DOHH2 (cell line): ENCODE results near the gene TNS4.

Source experiments
- H3F3A ChIP-seq: fragments of 200-600 bp; sonication (generic), shearing (Covaris generic); 2 replicates; pipeline ENCODE4 v1.6.0; 2016; ENCODE audit warnings: antibody characterized with exemption, mild to moderate bottlenecking; ENCODE audit not compliant: control insufficient read depth, insufficient read depth
- H3K27ac ChIP-seq: fragments of 200-600 bp; sonication (generic); 2 replicates; pipeline ENCODE4 v1.5.1; 2014; ENCODE audit warnings: low read depth, mild to moderate bottlenecking, low read length, moderate library complexity
- H3K27me3 ChIP-seq: fragments of 200-600 bp; sonication (generic); 2 replicates; pipeline ENCODE4 v1.6.1; 2014; ENCODE audit warnings: mild to moderate bottlenecking, low read length, mixed read lengths; ENCODE audit not compliant: control insufficient read depth
- H3K36me3 ChIP-seq: fragments of 200-600 bp; sonication (generic); 2 replicates; pipeline ENCODE4 v1.6.1; 2014; ENCODE audit warnings: mild to moderate bottlenecking, low read length, moderate library complexity, mixed read lengths; ENCODE audit not compliant: control insufficient read depth
- H3K4me1 ChIP-seq: fragments of 200-600 bp; sonication (generic); 2 replicates; pipeline ENCODE4 v1.6.1; 2014; ENCODE audit warnings: mild to moderate bottlenecking, low read length, mixed read lengths; ENCODE audit not compliant: control insufficient read depth
- H3K4me2 ChIP-seq: fragments of 200-600 bp; sonication (generic); 2 replicates; pipeline ENCODE4 v1.6.0; 2014; ENCODE audit warnings: mild to moderate bottlenecking, low read length, moderate library complexity
- H3K4me3 ChIP-seq: fragments of 200-600 bp; sonication (generic); 2 replicates; pipeline ENCODE4 v1.5.1; 2014; ENCODE audit warnings: mild to moderate bottlenecking, low read length, mixed read lengths
- H3K79me2 ChIP-seq: fragments of 200-600 bp; sonication (generic); 2 replicates; pipeline ENCODE4 v1.6.1; 2014; ENCODE audit warnings: mild to moderate bottlenecking, low read length, mixed read lengths; ENCODE audit not compliant: control insufficient read depth
- H3K9me2 ChIP-seq: fragments of 200-600 bp; sonication (generic); replicated peaks from 2 replicates; pipeline ENCODE4 v1.6.1; 2014; ENCODE audit warnings: mild to moderate bottlenecking, low read length, mixed read lengths; ENCODE audit not compliant: control insufficient read depth
- H3K9me3 ChIP-seq: fragments of 200-600 bp; sonication (generic); 2 replicates; pipeline ENCODE4 v1.6.1; 2014; ENCODE audit warnings: antibody characterized with exemption, low read length, mixed read lengths; ENCODE audit not compliant: control insufficient read depth, insufficient read depth
- H4K20me1 ChIP-seq: fragments of 200-600 bp; sonication (generic); 2 replicates; pipeline ENCODE4 v1.6.0; 2014; ENCODE audit warnings: low read depth, mild to moderate bottlenecking, antibody characterized with exemption, low read length, moderate library complexity; ENCODE audit not compliant: control insufficient read depth, insufficient read depth
- CTCF ChIP-seq: fragments of 200-600 bp; sonication (generic); IDR thresholded peaks from one replicate; pipeline ENCODE4 v1.5.1; 2014; ENCODE audit warnings: antibody characterized with exemption, mild to moderate bottlenecking, low read depth, low read length; ENCODE audit not compliant: poor library complexity, severe bottlenecking
- EZH2phosphoT487 ChIP-seq: fragments of 200-600 bp; sonication (generic); IDR thresholded peaks from 2 replicates; pipeline ENCODE4 v1.6.1; 2017; ENCODE audit warnings: borderline replicate concordance, mild to moderate bottlenecking, antibody characterized with exemption, low read length, moderate library complexity, mixed read lengths

TNS4 gene

GRCh38 chr17:40467281-40467867 lies 34.0 kb downstream of the TNS4 start:
- Histone ChIP-seq H3K4me2 (no peak overlapping the region), H3K9me2 (no peaks in the 10 kb centered on the region), H3K36me3 (no peaks in the 10 kb centered on the region), H4K20me1 (no peaks in the 10 kb centered on the region), H3K27ac (no peak overlapping the region), H3K79me2 (no peaks in the 10 kb centered on the region), H3K27me3 (peaks cover 7% of the 10 kb centered on the region; the same call in 1 of the 2 replicates), H3F3A (no peaks in the 10 kb centered on the region), H3K4me1 (no peaks in the 10 kb centered on the region), H3K9me3 (no peaks in the 10 kb centered on the region), H3K4me3 (no peak overlapping the region)
- TF ChIP-seq EZH2phosphoT487 (no peak), CTCF (no peak)

- no peaks in the 10 kb centered on the region for H3K9me2 ChIP-seq
- H4K20me1 ChIP-seq = no peaks in the 10 kb centered on the region
- no peaks in the 10 kb centered on the region for H3K36me3 ChIP-seq
- H3K4me1 ChIP-seq = no peaks in the 10 kb centered on the region
- H3K27ac ChIP-seq = no peak overlapping the region
- H3K4me2 ChIP-seq = no peak overlapping the region
- H3K27me3 ChIP-seq = peaks cover 7% of the 10 kb centered on the region; the same call in 1 of the 2 replicates
- no peak for TF ChIP-seq CTCF
- TF ChIP-seq EZH2phosphoT487 = no peak
- H3K4me3 ChIP-seq = no peak overlapping the region
- no peaks in the 10 kb centered on the region for H3F3A ChIP-seq
- H3K9me3 ChIP-seq = no peaks in the 10 kb centered on the region
- H3K79me2 ChIP-seq = no peaks in the 10 kb centered on the region
These were observed 35.0 kb downstream of the TNS4 start for GRCh38 chr17:40466298-40466971.

DNA sequence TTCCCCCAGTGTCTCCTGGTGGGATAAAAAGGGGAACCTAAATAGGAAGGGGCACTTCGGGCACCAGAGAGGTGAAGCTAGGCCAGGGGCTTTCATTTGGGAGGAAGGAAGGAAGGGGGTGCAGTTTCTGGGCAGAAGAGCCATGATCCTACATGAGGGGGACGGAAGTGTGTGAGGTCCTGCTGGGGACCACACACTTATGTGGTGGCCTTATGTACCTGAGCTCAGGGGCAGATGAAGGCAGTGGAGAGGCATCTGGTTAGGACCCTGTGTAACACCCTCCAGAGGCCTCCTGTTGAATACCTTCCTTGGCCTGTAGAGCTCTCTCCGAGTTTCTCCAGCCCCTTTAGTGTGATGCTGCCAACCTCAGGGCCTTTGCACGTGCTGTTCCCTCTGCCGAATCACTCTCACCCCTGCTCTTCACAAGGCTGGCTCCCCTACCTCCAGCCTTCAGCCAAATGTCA lies 37.0 kb downstream of the TNS4 start:
- Histone ChIP-seq H3K79me2 (no peaks in the 10 kb centered on the region), H3K4me3 (no peak overlapping the region), H4K20me1 (no peaks in the 10 kb centered on the region), H3K4me2 (no peak overlapping the region), H3K4me1 (no peaks in the 10 kb centered on the region), H3K9me3 (no peaks in the 10 kb centered on the region), H3F3A (no peaks in the 10 kb centered on the region), H3K36me3 (no peaks in the 10 kb centered on the region), H3K27me3 (peaks cover 11% of the 10 kb centered on the region; the same call in 1 of the 2 replicates), H3K9me2 (no peaks in the 10 kb centered on the region), H3K27ac (no peak overlapping the region)
- TF ChIP-seq EZH2phosphoT487 (no peak), CTCF (no peak)
